ENCODE data around the gene TULP1.

GRCh38 chr6:35468181-35468979 lies 44.3 kb downstream of the TULP1 start, which contains the start of gene RPL10A:
- TF ChIP-seq YY1 (IDR thresholded peaks at IDR 0.05; ENCODE audit: insufficient read depth, insufficient read length) (no peak), SUZ12 (IDR thresholded peaks at IDR 0.05; ENCODE audit: extremely low read depth, insufficient read depth, insufficient read length) (no peak), ZNF274 (IDR thresholded peaks at IDR 0.05; ENCODE audit: low read depth, low read length) (no peak)
